ENCODE measurements around the gene PPP2R5A.

PPP2R5A gene

GRCh38 chr1:212256369-212256768 is 28.8 kb upstream of the PPP2R5A start:
- Mint-ChIP-seq H3K36me3 (ENCODE audit: low read depth) (no peaks in the 10 kb centered on the region), H3K27ac (peak overlapping the region; percentile 79), H3K4me3 (no peak overlapping the region), H3K4me1 (ENCODE audit: low read depth) (peaks cover 58% of the 10 kb centered on the region), H3K27me3 (no peaks in the 10 kb centered on the region), H3K9me3 (no peaks in the 10 kb centered on the region)
- peak; percentile 39 for DNase-seq

DNA sequence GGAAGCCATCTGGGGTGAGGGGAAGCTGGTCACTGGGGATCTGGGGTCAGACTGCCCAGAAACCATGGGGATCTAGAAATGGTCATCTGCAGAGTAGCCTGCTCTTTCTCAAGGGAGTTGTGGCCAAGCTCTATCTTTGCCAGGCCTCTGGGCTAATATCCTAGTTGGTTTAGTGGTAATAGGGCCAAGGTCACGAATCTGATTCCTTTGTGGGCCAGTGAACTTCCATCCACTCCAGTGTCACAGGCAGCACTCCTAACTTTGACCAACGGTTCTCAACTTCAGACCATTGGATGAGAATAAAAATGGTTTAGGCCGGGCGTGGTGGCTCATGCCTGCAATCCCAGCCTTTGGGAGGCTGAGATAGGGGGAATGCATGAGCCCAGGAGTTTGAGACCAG is 28.1 kb upstream of the PPP2R5A start:
- DNase-seq: no peak
- no peak overlapping the region for H3K4me3 Mint-ChIP-seq
- H3K36me3 Mint-ChIP-seq (ENCODE audit: low read depth): no peaks in the 10 kb centered on the region
- H3K4me1 Mint-ChIP-seq (ENCODE audit: low read depth): peaks cover 58% of the 10 kb centered on the region
- H3K9me3 Mint-ChIP-seq: no peaks in the 10 kb centered on the region
- H3K27ac Mint-ChIP-seq: no peak overlapping the region
- no peaks in the 10 kb centered on the region for H3K27me3 Mint-ChIP-seq

DNA sequence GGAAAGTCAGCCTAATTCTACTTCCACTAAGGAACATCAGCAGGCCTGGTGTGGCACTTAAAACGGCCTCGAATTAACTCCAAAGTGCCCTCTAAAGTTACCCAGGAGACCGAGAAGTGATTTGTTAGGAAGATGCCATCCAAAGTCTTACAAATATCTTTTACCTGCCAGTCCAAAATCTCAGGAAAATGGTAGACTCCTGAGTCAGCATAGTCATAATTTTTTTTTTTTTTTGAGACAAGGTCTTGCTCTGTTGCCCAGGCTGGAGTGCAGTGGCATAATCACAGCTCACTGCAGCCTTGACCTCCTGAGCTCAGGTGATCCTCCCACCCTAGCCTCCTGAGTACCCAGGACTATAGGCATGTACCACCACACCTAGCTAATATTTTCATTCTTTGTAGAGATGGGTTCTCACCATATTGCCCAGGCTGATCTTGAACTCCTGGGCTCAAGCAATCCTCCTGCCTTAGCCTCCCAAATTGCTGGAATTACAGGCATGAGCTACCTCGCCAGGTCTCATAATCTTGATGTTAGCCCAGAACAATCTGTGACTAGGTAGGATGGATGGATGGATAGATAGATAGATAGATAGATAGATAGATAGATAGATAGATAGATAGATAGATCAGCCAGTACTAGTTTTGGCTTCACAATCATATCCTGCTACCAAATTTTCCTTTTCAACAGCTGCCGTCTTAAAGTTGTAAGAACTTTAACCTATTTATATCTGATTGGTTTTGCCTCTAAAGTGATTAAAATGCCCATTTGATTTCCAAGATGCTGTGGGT is 25.3 kb upstream of the PPP2R5A start:
- Mint-ChIP-seq H3K36me3 (ENCODE audit: low read depth) (no peaks in the 10 kb centered on the region), H3K27me3 (no peaks in the 10 kb centered on the region), H3K4me3 (no peak overlapping the region), H3K4me1 (ENCODE audit: low read depth) (peaks cover 40% of the 10 kb centered on the region), H3K27ac (no peak overlapping the region), H3K9me3 (no peaks in the 10 kb centered on the region)
- no peak for DNase-seq

DNA sequence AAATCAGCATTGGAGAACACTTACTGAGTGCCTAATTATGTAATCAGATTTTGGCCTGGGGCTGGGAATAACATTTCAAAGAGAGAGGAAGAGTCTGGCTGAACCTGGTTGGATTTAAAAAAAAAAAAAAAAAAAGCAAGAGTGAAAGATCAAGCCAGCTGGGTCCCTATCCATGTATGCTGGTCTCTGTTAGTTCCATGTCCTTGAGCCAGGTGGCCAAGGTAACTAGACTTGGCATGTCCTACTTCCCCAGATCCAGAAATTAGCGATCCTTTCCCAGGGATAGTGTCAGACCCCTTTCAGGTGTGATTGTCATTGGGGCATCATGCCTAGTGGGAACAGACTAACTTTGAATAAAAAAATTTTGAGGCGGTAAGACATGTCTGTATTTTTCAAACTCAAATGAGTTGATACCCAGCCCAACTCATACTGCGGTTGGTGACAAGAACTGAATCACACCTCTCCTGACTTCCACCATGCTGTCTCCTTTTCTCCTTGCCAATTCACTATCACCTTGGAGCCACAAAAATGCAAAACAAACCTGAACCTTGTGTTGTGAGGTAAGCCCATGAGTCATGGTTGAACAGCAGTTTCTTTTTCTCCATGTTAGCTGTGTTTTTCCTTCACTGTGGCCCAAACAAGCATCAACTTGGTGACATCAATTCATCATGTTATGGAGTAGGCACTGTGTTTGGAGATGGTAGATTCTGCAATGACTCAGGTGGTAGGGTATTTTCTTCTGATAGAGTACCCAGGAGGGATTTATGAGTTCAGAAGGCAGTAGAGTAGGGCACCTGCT is 24.5 kb upstream of the PPP2R5A start:
- Mint-ChIP-seq H3K27ac (no peak overlapping the region), H3K4me1 (ENCODE audit: low read depth) (peaks cover 31% of the 10 kb centered on the region), H3K36me3 (ENCODE audit: low read depth) (no peaks in the 10 kb centered on the region), H3K4me3 (no peak overlapping the region), H3K27me3 (no peaks in the 10 kb centered on the region), H3K9me3 (no peaks in the 10 kb centered on the region)
- no peak for DNase-seq

GRCh38 chr1:212261361-212261929 is 23.8 kb upstream of the PPP2R5A start:
- Mint-ChIP-seq H3K4me1 (ENCODE audit: low read depth) (peaks cover 24% of the 10 kb centered on the region), H3K27ac (no peak overlapping the region), H3K9me3 (no peaks in the 10 kb centered on the region), H3K27me3 (no peaks in the 10 kb centered on the region), H3K4me3 (no peak overlapping the region), H3K36me3 (ENCODE audit: low read depth) (no peaks in the 10 kb centered on the region)
- DNase-seq: no peak

DNA sequence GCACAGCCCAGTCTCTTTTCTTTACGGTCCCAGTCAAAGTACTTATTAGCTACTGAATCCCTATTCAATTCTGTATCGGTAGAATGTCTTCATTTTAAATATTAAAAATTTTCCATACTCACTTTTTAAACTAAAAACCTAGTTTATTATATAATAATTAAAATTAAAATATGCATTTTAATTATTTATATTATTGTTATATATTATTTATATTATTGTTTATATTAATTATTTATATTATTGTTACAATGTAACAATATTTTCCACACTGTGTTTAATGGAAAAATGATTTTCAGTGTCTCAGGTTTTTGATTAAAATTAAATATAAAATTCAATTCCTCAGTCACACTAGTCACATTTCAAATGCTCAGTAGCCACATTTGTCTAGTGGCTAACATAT is 18.2 kb upstream of the PPP2R5A start:
- H3K27ac Mint-ChIP-seq: no peak overlapping the region
- H3K27me3 Mint-ChIP-seq: no peaks in the 10 kb centered on the region
- no peak overlapping the region for H3K4me3 Mint-ChIP-seq
- no peak for DNase-seq
- H3K4me1 Mint-ChIP-seq (ENCODE audit: low read depth): no peaks in the 10 kb centered on the region
- no peaks in the 10 kb centered on the region for H3K9me3 Mint-ChIP-seq
- no peaks in the 10 kb centered on the region for H3K36me3 Mint-ChIP-seq (ENCODE audit: low read depth)

DNA sequence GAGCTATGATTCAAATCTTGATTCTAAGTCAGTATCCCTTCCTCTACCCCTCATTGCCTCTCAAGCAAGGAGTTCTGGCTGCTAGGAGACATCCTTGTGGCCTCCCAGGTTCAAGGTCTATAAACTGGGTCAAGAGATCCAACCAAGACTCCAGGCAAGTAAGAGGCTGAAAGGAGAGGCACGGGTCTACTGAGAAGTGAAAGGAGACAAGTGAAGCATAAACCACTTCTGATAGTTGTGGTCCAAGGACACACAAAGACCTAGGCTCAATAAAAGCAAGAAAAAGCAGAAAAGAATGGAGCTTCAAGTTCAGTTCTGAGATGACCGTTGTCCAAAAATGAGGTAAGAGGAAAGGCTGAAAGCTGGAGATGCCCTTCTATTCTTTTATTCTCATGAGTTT is 17.8 kb upstream of the PPP2R5A start:
- Mint-ChIP-seq H3K4me1 (ENCODE audit: low read depth) (no peaks in the 10 kb centered on the region), H3K27ac (no peak overlapping the region), H3K36me3 (ENCODE audit: low read depth) (no peaks in the 10 kb centered on the region), H3K27me3 (no peaks in the 10 kb centered on the region), H3K9me3 (no peaks in the 10 kb centered on the region), H3K4me3 (no peak overlapping the region)
- no peak for DNase-seq

DNA sequence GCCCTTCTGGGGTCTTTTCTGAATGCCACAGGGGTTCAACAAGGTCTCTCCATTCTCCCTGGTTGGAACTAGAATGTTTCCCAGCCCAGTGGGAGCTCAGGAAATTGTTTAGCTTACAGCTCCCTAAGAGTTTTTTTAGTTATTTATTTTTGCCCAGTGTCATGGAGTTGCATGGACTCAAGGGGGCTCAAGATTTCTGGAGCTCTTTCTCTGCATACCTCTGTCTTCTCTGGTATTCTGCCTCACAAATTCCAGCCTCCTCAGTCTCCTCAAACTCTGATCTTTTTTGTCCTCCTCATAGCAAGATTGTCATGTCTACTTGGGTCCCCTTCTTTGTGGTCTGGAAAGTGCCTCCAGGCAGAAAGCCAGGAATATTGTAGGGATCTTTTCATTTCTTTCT is 15.9 kb upstream of the PPP2R5A start:
- Mint-ChIP-seq H3K4me3 (no peak overlapping the region), H3K27me3 (no peaks in the 10 kb centered on the region), H3K36me3 (ENCODE audit: low read depth) (no peaks in the 10 kb centered on the region), H3K27ac (no peak overlapping the region), H3K4me1 (ENCODE audit: low read depth) (no peaks in the 10 kb centered on the region), H3K9me3 (no peaks in the 10 kb centered on the region)
- no peak for DNase-seq

DNA sequence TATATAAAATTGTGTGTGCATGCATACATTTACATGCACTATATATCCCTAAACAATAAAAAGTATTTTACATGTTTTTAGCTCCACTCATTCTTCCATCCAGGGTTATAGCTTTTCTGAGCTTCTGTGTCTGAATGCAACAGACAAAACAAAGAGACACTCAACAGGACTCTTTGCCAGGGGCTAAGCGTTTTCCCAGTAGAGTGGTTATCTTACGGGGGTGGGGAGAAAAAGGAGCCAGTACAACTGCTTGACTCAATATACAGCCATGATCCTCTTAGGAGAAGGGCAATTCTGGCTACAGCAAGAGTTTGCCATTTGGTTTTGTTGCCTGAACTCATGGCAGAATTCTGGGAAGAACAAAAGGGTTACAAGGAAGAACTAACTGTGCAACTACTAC is 14.6 kb upstream of the PPP2R5A start:
- no peaks in the 10 kb centered on the region for H3K4me1 Mint-ChIP-seq (ENCODE audit: low read depth)
- no peak overlapping the region for H3K27ac Mint-ChIP-seq
- no peak for DNase-seq
- H3K4me3 Mint-ChIP-seq: no peak overlapping the region
- H3K27me3 Mint-ChIP-seq: no peaks in the 10 kb centered on the region
- H3K36me3 Mint-ChIP-seq (ENCODE audit: low read depth): no peaks in the 10 kb centered on the region
- H3K9me3 Mint-ChIP-seq: no peaks in the 10 kb centered on the region

DNA sequence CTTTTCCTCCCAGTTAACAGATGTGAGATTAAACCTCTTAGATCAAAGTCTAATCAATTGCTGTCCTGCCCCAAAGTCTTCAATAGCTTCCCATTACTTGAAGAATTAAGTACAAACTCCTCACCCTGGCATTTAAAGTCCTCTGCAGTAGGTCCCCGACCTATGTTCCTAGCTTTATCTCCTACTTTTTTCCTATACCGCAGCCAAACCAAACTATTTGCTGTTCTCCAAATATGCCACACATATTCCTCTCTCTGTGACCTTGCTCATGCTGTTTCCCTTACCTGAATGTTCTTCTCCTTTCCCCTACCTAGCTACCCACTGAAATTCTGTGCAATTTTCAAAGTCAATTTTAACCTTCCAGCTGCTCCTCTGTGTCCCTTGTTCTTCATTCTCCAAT is 14.0 kb upstream of the PPP2R5A start:
- H3K27ac Mint-ChIP-seq: no peak overlapping the region
- H3K9me3 Mint-ChIP-seq: no peaks in the 10 kb centered on the region
- no peak overlapping the region for H3K4me3 Mint-ChIP-seq
- no peaks in the 10 kb centered on the region for H3K27me3 Mint-ChIP-seq
- H3K36me3 Mint-ChIP-seq (ENCODE audit: low read depth): no peaks in the 10 kb centered on the region
- no peaks in the 10 kb centered on the region for H3K4me1 Mint-ChIP-seq (ENCODE audit: low read depth)
- no peak for DNase-seq

GRCh38 chr1:212271823-212272485 is 13.3 kb upstream of the PPP2R5A start:
- DNase-seq: no peak
- Mint-ChIP-seq H3K4me3 (no peak overlapping the region), H3K36me3 (ENCODE audit: low read depth) (no peaks in the 10 kb centered on the region), H3K4me1 (ENCODE audit: low read depth) (no peaks in the 10 kb centered on the region), H3K27me3 (no peaks in the 10 kb centered on the region), H3K27ac (no peak overlapping the region), H3K9me3 (no peaks in the 10 kb centered on the region)

- Mint-ChIP-seq H3K36me3 (ENCODE audit: low read depth) (peaks cover 10% of the 10 kb centered on the region), H3K9me3 (no peaks in the 10 kb centered on the region), H3K27me3 (no peaks in the 10 kb centered on the region), H3K4me1 (ENCODE audit: low read depth) (peaks cover 16% of the 10 kb centered on the region), H3K4me3 (no peak overlapping the region), H3K27ac (no peak overlapping the region)
- no peak for DNase-seq
Observed at GRCh38 chr1:212281590-212281989, 3.6 kb upstream of the PPP2R5A start.

- no peaks in the 10 kb centered on the region for H3K27me3 Mint-ChIP-seq
- H3K9me3 Mint-ChIP-seq: no peaks in the 10 kb centered on the region
- H3K4me3 Mint-ChIP-seq: peak overlapping the region; percentile 97
- no peak overlapping the region for H3K27ac Mint-ChIP-seq
- peaks cover 27% of the 10 kb centered on the region for H3K4me1 Mint-ChIP-seq (ENCODE audit: low read depth)
- H3K36me3 Mint-ChIP-seq (ENCODE audit: low read depth): peaks cover 22% of the 10 kb centered on the region
- no peak for DNase-seq
Observed at GRCh38 chr1:212283741-212284140, 1.5 kb upstream of the PPP2R5A start.

DNA sequence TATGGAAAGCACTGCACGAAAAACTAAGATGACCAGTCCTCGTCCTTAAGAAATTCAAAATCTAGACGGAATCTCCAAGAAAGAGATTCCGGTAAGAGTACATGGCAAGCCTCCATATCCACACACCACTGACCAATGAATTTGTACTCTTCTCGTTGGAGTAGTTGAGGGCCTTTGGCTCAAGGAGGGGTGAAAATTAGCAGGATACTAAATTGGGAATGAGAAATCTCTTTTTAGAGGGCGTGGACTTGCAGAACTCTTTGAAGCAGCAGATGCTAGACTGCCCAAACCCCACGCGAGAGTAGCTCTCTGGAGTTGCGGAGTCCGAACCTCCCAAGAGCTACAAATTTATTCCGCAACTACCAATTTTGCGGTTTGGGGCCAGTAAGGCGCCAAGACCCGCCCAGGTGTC is 872 bp upstream of the PPP2R5A start:
- DNase-seq: no peak
- H3K27ac Mint-ChIP-seq: peak overlapping the region; percentile 98
- peak overlapping the region; percentile 97 for H3K4me3 Mint-ChIP-seq
- peaks cover 25% of the 10 kb centered on the region for H3K36me3 Mint-ChIP-seq (ENCODE audit: low read depth)
- no peaks in the 10 kb centered on the region for H3K27me3 Mint-ChIP-seq
- peaks cover 31% of the 10 kb centered on the region for H3K4me1 Mint-ChIP-seq (ENCODE audit: low read depth)
- no peaks in the 10 kb centered on the region for H3K9me3 Mint-ChIP-seq
